Measurements from ENCODE around the gene SUMO3. TPM values are rescaled to one million over a fixed set of nuclear protein-coding genes. Genes with fewer than 3 reads are reported as not detected.
A peak's percentile ranks its signal among the peaks of the same experiment; 100 is the strongest.

The SUMO3 gene
- total and polyA plus RNA-seq, 2 of the 13 experiments (the other 11 are each of a cell fraction or from before 2014, with no cell fraction given): 51.4 to 92.4 TPM

GRCh38 chr21:44846485-44847260 lies 28.8 kb upstream of the SUMO3 start (continued):
- TF ChIP-seq ZNF276 (CRISPR knock-in tag; IDR thresholded peaks at IDR 0.05; ENCODE audit: low read depth): 0 out of 2 replicates have a peak, but pooled peaks have one; percentile 34
- TF ChIP-seq SAP130 (CRISPR knock-in tag; IDR thresholded peaks at IDR 0.05; ENCODE audit: low read depth): peak; percentile 90
- peak; percentile 77; the same call in 1 of the 2 replicates for TF ChIP-seq ZNF414 (CRISPR knock-in tag; IDR thresholded peaks at IDR 0.05)
- TF ChIP-seq POGZ (CRISPR knock-in tag; IDR thresholded peaks at IDR 0.05): no peak
- TF ChIP-seq POGK (CRISPR knock-in tag; conservative IDR thresholded peaks at IDR 0.05): no peak
- peak; percentile 55; the same call in 1 of the 2 replicates for TF ChIP-seq PITX1 (CRISPR knock-in tag; IDR thresholded peaks at IDR 0.05)
- TF ChIP-seq MYC (CRISPR knock-in tag; IDR thresholded peaks at IDR 0.05; ENCODE audit: borderline replicate concordance): peak; percentile 64
- peak; percentile 33; the same call in 1 of the 2 replicates for TF ChIP-seq NFIB (CRISPR knock-in tag; IDR thresholded peaks at IDR 0.05; ENCODE audit: borderline replicate concordance)
- 0 out of 2 replicates have a peak, but pooled peaks have one; percentile 65 for TF ChIP-seq SRY (CRISPR knock-in tag; IDR thresholded peaks at IDR 0.05)
- TF ChIP-seq SMARCC2 (IDR thresholded peaks at IDR 0.05): no peak
- TF ChIP-seq ZBTB21 (CRISPR knock-in tag; IDR thresholded peaks at IDR 0.05): no peak
- peak; percentile 81 for TF ChIP-seq BHLHE40 (IDR thresholded peaks at IDR 0.05; ENCODE audit: low read length)
- peak; percentile 20; the same call in 1 of the 2 replicates for TF ChIP-seq ZNF317 (CRISPR knock-in tag; IDR thresholded peaks at IDR 0.05)
- peak; percentile 29; the same call in 1 of the 2 replicates for TF ChIP-seq ZNF430 (CRISPR knock-in tag; IDR thresholded peaks at IDR 0.05)
- 0 out of 2 replicates have a peak, but pooled peaks have one; percentile 17 for TF ChIP-seq HIC2 (CRISPR knock-in tag; IDR thresholded peaks at IDR 0.05; ENCODE audit: low read depth)
- TF ChIP-seq STAT5B (CRISPR knock-in tag; IDR thresholded peaks at IDR 0.05): 0 out of 2 replicates have a peak, but pooled peaks have one; percentile 36
- TF ChIP-seq ETV5 (CRISPR knock-in tag; IDR thresholded peaks at IDR 0.05; ENCODE audit: borderline replicate concordance): peak; percentile 84; the same call in 1 of the 2 replicates
- peak; percentile 64; the same call in 1 of the 2 replicates for TF ChIP-seq ZNF788 (CRISPR knock-in tag; IDR thresholded peaks at IDR 0.05; ENCODE audit: borderline replicate concordance)
- no peak for TF ChIP-seq SOX6 (IDR thresholded peaks at IDR 0.05)
- TF ChIP-seq SOX6 (CRISPR knock-in tag; IDR thresholded peaks at IDR 0.05): peak; percentile 42
- peak; percentile 92 for TF ChIP-seq AGO1 (IDR thresholded peaks at IDR 0.05; ENCODE audit: low read depth, low read length, poor library complexity, severe bottlenecking)
- 0 out of 2 replicates have a peak, but pooled peaks have one; percentile 37 for TF ChIP-seq ZNF230 (CRISPR knock-in tag; IDR thresholded peaks at IDR 0.05)
- 0 out of 2 replicates have a peak, but pooled peaks have one; percentile 72 for TF ChIP-seq ZNF354B (CRISPR knock-in tag; IDR thresholded peaks at IDR 0.05)
- 0 out of 2 replicates have a peak, but pooled peaks have one; percentile 29 for TF ChIP-seq ZNF556 (CRISPR knock-in tag; IDR thresholded peaks at IDR 0.05; ENCODE audit: borderline replicate concordance)
